ENCODE data around the gene SCAMP2.

The SCAMP2 gene

GRCh38 chr15:74913041-74913440 lies 39.9 kb upstream of the SCAMP2 start:
- TF ChIP-seq CTCF (IDR thresholded peaks at IDR 0.05; ENCODE audit: borderline replicate concordance, extremely low read depth, low read length, poor library complexity, severe bottlenecking) (no peak), EZH2 (IDR thresholded peaks at IDR 0.05; ENCODE audit: borderline replicate concordance, low read depth, low read length, severe bottlenecking) (no peak)
- Histone ChIP-seq H3K4me1 (ENCODE audit: insufficient read depth, low read length) (no peaks in the 10 kb centered on the region), H4K20me1 (ENCODE audit: insufficient read depth, low read length) (no peaks in the 10 kb centered on the region), H3K4me3 (ENCODE audit: low read depth in 1 of 2, low read length in 2 of 2) (no peak overlapping the region), H3K27me3 (ENCODE audit: insufficient read depth, low read length, poor library complexity) (no peaks in the 10 kb centered on the region), H3K9me3 (ENCODE audit: insufficient read depth, low read length, severe bottlenecking) (no peaks in the 10 kb centered on the region), H3K4me2 (ENCODE audit: insufficient read depth, low read length) (no peak overlapping the region), H3K9ac (ENCODE audit: low read depth, low read length) (no peak overlapping the region), H3K36me3 (ENCODE audit: insufficient read depth, low read length) (peaks cover 23% of the 10 kb centered on the region), H2AFZ (ENCODE audit: low read depth, low read length) (no peak overlapping the region), H3K79me2 (ENCODE audit: insufficient read depth, low read length) (no peaks in the 10 kb centered on the region), H3K27ac (ENCODE audit: low read length) (no peak overlapping the region)
- ATAC-seq (ENCODE audit: insufficient read depth, low read depth) (no peak), DNase-seq (no peak)

GRCh38 chr15:74908635-74909034 lies 35.5 kb upstream of the SCAMP2 start:
- H4K20me1 ChIP-seq (ENCODE audit: insufficient read depth, low read length), result no peaks in the 10 kb centered on the region
- no peaks in the 10 kb centered on the region for H3K9me3 ChIP-seq (ENCODE audit: insufficient read depth, low read length, severe bottlenecking)
- H3K79me2 ChIP-seq (ENCODE audit: insufficient read depth, low read length), result peaks cover 22% of the 10 kb centered on the region
- no peak overlapping the region for H3K27ac ChIP-seq (ENCODE audit: low read length)
- no peak overlapping the region for H2AFZ ChIP-seq (ENCODE audit: low read depth, low read length)
- no peak overlapping the region for H3K9ac ChIP-seq (ENCODE audit: low read depth, low read length)
- H3K4me1 ChIP-seq (ENCODE audit: insufficient read depth, low read length), result peaks cover 24% of the 10 kb centered on the region
- TF ChIP-seq CTCF (IDR thresholded peaks at IDR 0.05; ENCODE audit: borderline replicate concordance, extremely low read depth, low read length, poor library complexity, severe bottlenecking) (no peak), EZH2 (IDR thresholded peaks at IDR 0.05; ENCODE audit: borderline replicate concordance, low read depth, low read length, severe bottlenecking) (no peak)
- H3K4me3 ChIP-seq (ENCODE audit: low read depth in 1 of 2, low read length in 2 of 2), result no peak overlapping the region
- H3K4me2 ChIP-seq (ENCODE audit: insufficient read depth, low read length), result no peak overlapping the region
- no peaks in the 10 kb centered on the region for H3K27me3 ChIP-seq (ENCODE audit: insufficient read depth, low read length, poor library complexity)
- DNase-seq (no peak), ATAC-seq (ENCODE audit: insufficient read depth, low read depth) (no peak)
- peaks cover 16% of the 10 kb centered on the region for H3K36me3 ChIP-seq (ENCODE audit: insufficient read depth, low read length)

GRCh38 chr15:74907163-74907870 lies 34.2 kb upstream of the SCAMP2 start:
- Histone ChIP-seq H3K4me1 (ENCODE audit: insufficient read depth, low read length) (peaks cover 24% of the 10 kb centered on the region), H3K9me3 (ENCODE audit: insufficient read depth, low read length, severe bottlenecking) (no peaks in the 10 kb centered on the region), H3K9ac (ENCODE audit: low read depth, low read length) (peak overlapping the region; percentile 86), H3K79me2 (ENCODE audit: insufficient read depth, low read length) (peaks cover 22% of the 10 kb centered on the region), H3K4me2 (ENCODE audit: insufficient read depth, low read length) (peak overlapping the region; percentile 68), H3K4me3 (ENCODE audit: low read depth in 1 of 2, low read length in 2 of 2) (peak overlapping the region; percentile 69 to 73; a peak in 3 of 4 replicates), H3K27ac (ENCODE audit: low read length) (peak overlapping the region; percentile 72), H4K20me1 (ENCODE audit: insufficient read depth, low read length) (no peaks in the 10 kb centered on the region), H3K36me3 (ENCODE audit: insufficient read depth, low read length) (peaks cover 26% of the 10 kb centered on the region), H2AFZ (ENCODE audit: low read depth, low read length) (peak overlapping the region; percentile 93), H3K27me3 (ENCODE audit: insufficient read depth, low read length, poor library complexity) (no peaks in the 10 kb centered on the region)
- DNase-seq, result no peak
- TF ChIP-seq CTCF (IDR thresholded peaks at IDR 0.05; ENCODE audit: borderline replicate concordance, extremely low read depth, low read length, poor library complexity, severe bottlenecking) (no peak), EZH2 (IDR thresholded peaks at IDR 0.05; ENCODE audit: borderline replicate concordance, low read depth, low read length, severe bottlenecking) (no peak)
- peak; percentile 12; the same call in 2 of the 3 replicates for ATAC-seq (ENCODE audit: insufficient read depth, low read depth)

All from DND-41 (cell line).